ENCODE data around the gene GNL1. TPM values are rescaled to one million over a fixed set of nuclear protein-coding genes. Genes with fewer than 3 reads are reported as not detected.

The GNL1 gene
- total and polyA plus RNA-seq, 9 of the 15 experiments (the other 6 are each of a cell fraction or from before 2014, with no cell fraction given) = 0.73 to 112 (median 58.0) TPM

DNA sequence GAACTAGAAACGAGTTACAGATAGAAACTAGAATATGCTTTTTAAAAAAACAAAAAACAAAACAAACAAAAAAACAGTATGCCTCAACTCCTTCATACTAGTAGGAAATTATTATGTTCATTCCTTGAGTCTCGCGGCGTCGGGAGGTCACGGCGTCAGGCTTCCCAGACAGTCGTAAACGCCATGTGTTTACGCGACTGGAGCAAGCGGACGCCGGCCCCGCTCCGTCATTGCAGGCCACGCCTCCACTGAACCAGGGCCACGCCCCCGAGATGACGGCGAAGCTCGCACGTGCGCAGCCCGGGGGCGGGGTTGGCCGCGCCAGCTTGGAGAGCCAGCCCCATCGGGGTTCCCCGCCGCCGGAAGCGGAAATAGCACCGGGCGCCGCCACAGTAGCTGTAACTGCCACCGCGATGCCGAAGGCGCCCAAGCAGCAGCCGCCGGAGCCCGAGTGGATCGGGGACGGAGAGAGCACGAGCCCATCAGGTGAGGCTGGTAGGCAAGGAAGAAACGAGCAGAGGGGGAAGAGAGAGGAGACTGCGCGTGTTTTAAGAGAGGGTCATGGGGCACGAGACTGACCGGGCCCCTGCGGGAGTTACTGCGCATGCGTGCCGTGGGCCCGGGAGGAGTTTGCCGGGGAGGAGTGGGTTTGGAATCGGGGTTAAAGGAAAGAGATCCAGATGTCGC, 14.9 kb upstream of the GNL1 start, which contains the start of gene ABCF1:
ABCF1 (plus strand) TSS at position 368 of the 687 bp plus-strand sequence; CDS start at position 414, 46 bp downstream.
- peaks cover 24 to 35% of the 10 kb centered on the region in 2 experiments; a peak in 4 of 5 replicates for H3K4me1 ChIP-seq (replicated peaks in 1 of 2; ENCODE audit: control insufficient read depth in 2 of 2, insufficient read depth in 2 of 2, low read length in 2 of 2)
- in situ Hi-C loops (cut with MboI) = no loop called here
- BruUV-seq (replicated peaks) = no TSS peak
- H3K79me2 ChIP-seq (ENCODE audit: control insufficient read depth, insufficient read depth, low read length) = peaks cover 66% of the 10 kb centered on the region
- DNase-seq (ENCODE audit: extremely low read depth in 1 of 4, low spot score in 3 of 4) = peak; percentile 99
- peak within 1 kb of the TSS; percentile 90 for H3K4me2 ChIP-seq (ENCODE audit: insufficient read depth, low read length)
- no peaks in the 10 kb centered on the region for H3K9me3 ChIP-seq (replicated peaks; ENCODE audit: control insufficient read depth, insufficient read depth, low read depth, low read length)
- ATAC-seq = peak; percentile 95
- H3K36me3 ChIP-seq (ENCODE audit: control insufficient read depth, insufficient read depth, low read length) = peaks cover 48% of the 10 kb centered on the region
- POLR2A ChIA-PET = interaction anchor here (0.5 to 3.2 kb wide), 13 partner anchors 10 to 831 kb away, joined by 3 to 38 read pairs (median 5); partner anchors contain the start of genes GNL1 and PRR3
- no peaks in the 10 kb centered on the region for H3K27me3 ChIP-seq (ENCODE audit: control insufficient read depth in 2 of 2, insufficient read depth in 2 of 2, low read length in 2 of 2)
- peaks cover 12% of the 10 kb centered on the region; the same call in 1 of the 2 replicates for H4K20me1 ChIP-seq (replicated peaks; ENCODE audit: control insufficient read depth, insufficient read depth, low read length)
- FAIRE-seq = peak; percentile 85
- H3K9me1 ChIP-seq (ENCODE audit: control insufficient read depth, insufficient read depth, low read length) = peaks cover 10% of the 10 kb centered on the region
- H3K9ac ChIP-seq (ENCODE audit: insufficient read depth in 1 of 2, low read depth in 2 of 2, low read length in 2 of 2) = peak within 1 kb of the TSS; percentile 84 to 95
- intact Hi-C loops (cut with micrococcal nuclease) = loop anchor here (1.0 kb wide), 1 partner anchor 14 kb away; the partner anchor contains the start of gene PRR3
- H2AFZ ChIP-seq (ENCODE audit: low read depth, low read length) = peak within 1 kb of the TSS; percentile 97
- CTCF ChIA-PET (ENCODE audit: low intra/inter-chr PET ratio) = no interaction called here
- WGBS (ENCODE audit: insufficient coverage, low coverage, missing lambda C conversion rate) = under 1% methylated on average over 58 of the region's 59 CpGs
- peak within 1 kb of the TSS; percentile 92 for H3K27ac ChIP-seq (ENCODE audit: extremely low read depth, low read depth, low read length)
- peak within 1 kb of the TSS; percentile 67 for H3K4me3 ChIP-seq
- peak; percentile 66 to 99; a peak in 3 of 4 replicates for TF ChIP-seq HDAC1 (IDR thresholded peaks at IDR 0.05)
- TF ChIP-seq, protein P1, sequence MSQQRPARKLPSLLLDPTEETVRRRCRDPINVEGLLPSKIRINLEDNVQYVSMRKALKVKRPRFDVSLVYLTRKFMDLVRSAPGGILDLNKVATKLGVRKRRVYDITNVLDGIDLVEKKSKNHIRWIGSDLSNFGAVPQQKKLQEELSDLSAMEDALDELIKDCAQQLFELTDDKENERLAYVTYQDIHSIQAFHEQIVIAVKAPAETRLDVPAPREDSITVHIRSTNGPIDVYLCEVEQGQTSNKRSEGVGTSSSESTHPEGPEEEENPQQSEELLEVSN (IDR thresholded peaks at IDR 0.05; ENCODE audit: borderline replicate concordance in 1 of 2, extremely low read depth in 1 of 2, insufficient read depth in 1 of 2, insufficient read length in 1 of 2, low read depth in 1 of 2, low read length in 1 of 2, poor library complexity in 1 of 2, severe bottlenecking in 1 of 2) = peak; percentile 76 to 87
- TF ChIP-seq ZNF217 (CRISPR knock-in tag; IDR thresholded peaks at IDR 0.05) = no peak
- peak; percentile 77 for TF ChIP-seq E2F1 (CRISPR knock-in tag; IDR thresholded peaks at IDR 0.05)
- TF ChIP-seq ZNF24 (IDR thresholded peaks at IDR 0.05) = peak; percentile 89
- peak; percentile 85 for TF ChIP-seq C11orf30 (IDR thresholded peaks at IDR 0.05; ENCODE audit: low read depth)
- TF ChIP-seq, protein P2, sequence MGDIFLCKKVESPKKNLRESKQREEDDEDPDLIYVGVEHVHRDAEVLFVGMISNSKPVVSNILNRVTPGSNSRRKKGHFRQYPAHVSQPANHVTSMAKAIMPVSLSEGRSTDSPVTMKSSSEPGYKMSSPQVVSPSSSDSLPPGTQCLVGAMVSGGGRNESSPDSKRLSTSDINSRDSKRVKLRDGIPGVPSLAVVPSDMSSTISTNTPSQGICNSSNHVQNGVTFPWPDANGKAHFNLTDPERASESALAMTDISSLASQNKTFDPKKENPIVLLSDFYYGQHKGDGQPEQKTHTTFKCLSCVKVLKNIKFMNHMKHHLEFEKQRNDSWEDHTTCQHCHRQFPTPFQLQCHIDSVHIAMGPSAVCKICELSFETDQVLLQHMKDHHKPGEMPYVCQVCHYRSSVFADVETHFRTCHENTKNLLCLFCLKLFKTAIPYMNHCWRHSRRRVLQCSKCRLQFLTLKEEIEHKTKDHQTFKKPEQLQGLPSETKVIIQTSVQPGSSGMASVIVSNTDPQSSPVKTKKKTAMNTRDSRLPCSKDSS (IDR thresholded peaks at IDR 0.05; ENCODE audit: low read depth, partially characterized antibody) = no peak
- TF ChIP-seq POLR3A (IDR thresholded peaks at IDR 0.05; ENCODE audit: borderline replicate concordance, extremely low read depth, insufficient read depth, insufficient read length) = no peak
- no peak for TF ChIP-seq ZNF3 (CRISPR knock-in tag; IDR thresholded peaks at IDR 0.05)
- TF ChIP-seq ZNF165 (CRISPR knock-in tag; IDR thresholded peaks at IDR 0.05; ENCODE audit: borderline replicate concordance) = no peak
- no peak for TF ChIP-seq PCBP2 (IDR thresholded peaks at IDR 0.05; ENCODE audit: low read depth, low read length, poor library complexity, severe bottlenecking)
- peak; percentile 89; the same call in 1 of the 2 replicates for TF ChIP-seq KDM2B (CRISPR knock-in tag; IDR thresholded peaks at IDR 0.05)
- no peak for TF ChIP-seq PURB (CRISPR knock-in tag; IDR thresholded peaks at IDR 0.05; ENCODE audit: low read depth)
- peak; percentile 97 for TF ChIP-seq L3MBTL2 (IDR thresholded peaks at IDR 0.05)
- TF ChIP-seq ZNF121 (CRISPR knock-in tag; conservative IDR thresholded peaks at IDR 0.05) = no peak
- peak; percentile 12; the same call in 1 of the 2 replicates for TF ChIP-seq TAF7 (tag; IDR thresholded peaks at IDR 0.05)
- peak; percentile 97 for TF ChIP-seq ETV5 (CRISPR knock-in tag; IDR thresholded peaks at IDR 0.05; ENCODE audit: low read depth)
- no peak; the same call in 1 of the 2 replicates for TF ChIP-seq LARP7 (IDR thresholded peaks at IDR 0.05)
- peak; percentile 88 for TF ChIP-seq NCOA1 (IDR thresholded peaks at IDR 0.05; ENCODE audit: low read depth)

Data from K562 (cell line).